Common myeloid progenitor, CD34-positive (primary cell): ENCODE data around the gene UBQLN4.

Experiments used
- CTCF ChIA-PET: fragments of 350-600 bp; sonication (Branson Sonifier 250); formaldehyde crosslinking; loops from one replicate; lab custom pipeline; 2021; ENCODE audit warnings: antibody characterized with exemption; lab: Charles Lee
- POLR2A ChIA-PET: fragments of 350-600 bp; sonication (Branson Sonifier 250); formaldehyde crosslinking; loops from one replicate; lab custom pipeline; 2021; ENCODE audit warnings: antibody characterized with exemption; lab: Charles Lee
- DNase-seq, 3 donors: peaks; one replicate each; pipeline versions ENCODE4 v3.0.0 to v3.0.0-alpha.2; 2013
- H3K27ac ChIP-seq, 2 experiments: 1 replicate in 1 of 2; 2 replicates in 1 of 2; pipeline ENCODE4 v1.7.0; 2013; ENCODE audit warnings: inconsistent platforms in 2 of 2, low read length in 2 of 2, mild to moderate bottlenecking in 2 of 2, low read depth in 1 of 2, moderate library complexity in 1 of 2; ENCODE audit not compliant: severe bottlenecking in 2 of 2, insufficient read depth in 1 of 2, poor library complexity in 1 of 2
- H3K27me3 ChIP-seq, 5 experiments: replicated peaks in 2 of 5; 1 replicate in 3 of 5; 2 replicates in 2 of 5; pipeline versions ENCODE4 v1.6.1 to v1.7.0; 2013; ENCODE audit warnings: low read length in 4 of 5, mild to moderate bottlenecking in 2 of 5, moderate library complexity in 2 of 5, inconsistent platforms in 1 of 5; ENCODE audit not compliant: insufficient read depth in 5 of 5, control insufficient read depth in 4 of 5
- H3K36me3 ChIP-seq, 4 experiments: 1 replicate in 2 of 4; 2 replicates in 2 of 4; pipeline versions ENCODE4 v1.6.1 to v1.7.0; 2013; ENCODE audit warnings: low read length in 3 of 4, control low read depth in 1 of 4, mild to moderate bottlenecking in 1 of 4; ENCODE audit not compliant: control insufficient read depth in 4 of 4, insufficient read depth in 4 of 4
- H3K4me1 ChIP-seq, 4 experiments: 1 replicate in 3 of 4; 2 replicates in 1 of 4; pipeline versions ENCODE4 v1.6.1 to v1.7.1; 2013; ENCODE audit warnings: low read length in 3 of 4, mild to moderate bottlenecking in 3 of 4, control low read depth in 1 of 4, inconsistent platforms in 1 of 4, moderate library complexity in 1 of 4; ENCODE audit not compliant: control insufficient read depth in 4 of 4, insufficient read depth in 4 of 4; ENCODE audit errors: control extremely low read depth in 1 of 4
- H3K4me3 ChIP-seq, 7 experiments: 1 replicate in 4 of 7; 2 replicates in 3 of 7; pipeline versions ENCODE4 v1.5.1 to v1.7.0; 2013; ENCODE audit warnings: mild to moderate bottlenecking in 7 of 7, low read length in 6 of 7, moderate library complexity in 6 of 7, inconsistent platforms in 2 of 7, low read depth in 2 of 7, control low read depth in 1 of 7; ENCODE audit not compliant: insufficient read depth in 4 of 7, control insufficient read depth in 1 of 7; ENCODE audit errors: extremely low read depth in 1 of 7
- H3K9me3 ChIP-seq, 5 experiments: 1 replicate in 4 of 5; 2 replicates in 1 of 5; pipeline versions ENCODE4 v1.6.1 to v1.7.1; 2013; ENCODE audit warnings: low read length in 4 of 5, mild to moderate bottlenecking in 2 of 5, inconsistent platforms in 1 of 5, low read depth in 1 of 5, moderate library complexity in 1 of 5; ENCODE audit not compliant: control insufficient read depth in 4 of 5, insufficient read depth in 2 of 5; ENCODE audit errors: control extremely low read depth in 1 of 5
- WGBS: methylation state at CpG from one replicate; pipeline ENCODE4 v1.1.5; 2013; ENCODE audit not compliant: insufficient coverage; 5-methylcytosine and 5-hydroxymethylcytosine counted together

The UBQLN4 gene

GRCh38 chr1:156065212-156065611 lies 11.6 kb upstream of the UBQLN4 start:
- ChIA-PET POLR2A (no interaction called here), CTCF (interaction anchor here (0.8 to 3.4 kb wide), 19 partner anchors 8 to 157 kb away, joined by 3 to 18 read pairs (median 4); no protein-coding TSS in a partner anchor)
- Histone ChIP-seq H3K4me1 (peaks cover 0 to 8% (median 4%) of the 10 kb centered on the region in 4 experiments), H3K4me3 (no peak overlapping the region), H3K27me3 (no peaks in the 10 kb centered on the region), H3K9me3 (no peaks in the 10 kb centered on the region), H3K27ac (no peak overlapping the region), H3K36me3 (no peaks in the 10 kb centered on the region)
- WGBS = 95% methylated on average over 2 of the region's 3 CpGs
- no peak for DNase-seq

- Histone ChIP-seq H3K27ac (no peak overlapping the region), H3K36me3 (no peaks in the 10 kb centered on the region), H3K9me3 (no peaks in the 10 kb centered on the region), H3K4me1 (peaks cover 0 to 2% (median under 1%) of the 10 kb centered on the region in 4 experiments), H3K4me3 (no peak overlapping the region), H3K27me3 (no peaks in the 10 kb centered on the region)
- DNase-seq = no peak
- WGBS = 100% methylated on average over 2 of the region's 2 CpGs
- ChIA-PET CTCF (interaction anchor here (0.7 to 3.4 kb wide), 12 partner anchors 8 to 257 kb away, joined by 3 to 15 read pairs (median 4); no protein-coding TSS in a partner anchor), POLR2A (no interaction called here)
Observed at GRCh38 chr1:156064615-156065014, 11.0 kb upstream of the UBQLN4 start.

GRCh38 chr1:156063997-156064285 lies 10.3 kb upstream of the UBQLN4 start:
- Histone ChIP-seq H3K4me3 (no peak overlapping the region), H3K27ac (no peak overlapping the region), H3K9me3 (no peaks in the 10 kb centered on the region), H3K4me1 (peaks cover 0 to 2% (median 0%) of the 10 kb centered on the region in 4 experiments), H3K27me3 (no peaks in the 10 kb centered on the region), H3K36me3 (no peaks in the 10 kb centered on the region)
- WGBS = no CpG with 5 or more reads among the region's 2 CpGs
- POLR2A ChIA-PET = interaction anchor here (0.7 kb wide), 1 partner anchor 12 kb away, joined by 3 read pairs; no protein-coding TSS in a partner anchor
- DNase-seq = no peak
- CTCF ChIA-PET = interaction anchor here (0.7 to 3.4 kb wide), 4 partner anchors 12 to 74 kb away, joined by 3 to 15 read pairs (median 4); no protein-coding TSS in a partner anchor

- Histone ChIP-seq H3K27me3 (no peaks in the 10 kb centered on the region), H3K36me3 (peaks cover 0 to 16% (median 4%) of the 10 kb centered on the region in 4 experiments), H3K4me3 (no peak overlapping the region), H3K9me3 (no peaks in the 10 kb centered on the region), H3K4me1 (peaks cover 0 to 5% (median 0%) of the 10 kb centered on the region in 4 experiments), H3K27ac (no peak overlapping the region)
- POLR2A ChIA-PET = no interaction called here
- CTCF ChIA-PET = interaction anchor here (1.5 to 1.8 kb wide), 2 partner anchors 8 to 37 kb away, joined by 5 to 6 read pairs; partner anchors contain the start of gene LAMTOR2
- 92% methylated on average over 1 of the region's 3 CpGs for WGBS
- no peak for DNase-seq
Observed at GRCh38 chr1:156062189-156062588, 8.6 kb upstream of the UBQLN4 start.

- Histone ChIP-seq H3K9me3 (no peaks in the 10 kb centered on the region), H3K36me3 (peaks cover 0 to 22% (median 7%) of the 10 kb centered on the region in 4 experiments), H3K4me3 (no peak within 1 kb of the TSS), H3K27ac (no peak within 1 kb of the TSS), H3K4me1 (peaks cover 0 to 7% (median 3%) of the 10 kb centered on the region in 4 experiments), H3K27me3 (no peaks in the 10 kb centered on the region)
- DNase-seq = no peak
- 97% methylated on average over 4 of the region's 11 CpGs for WGBS
- ChIA-PET CTCF (interaction anchor here (1.0 to 1.3 kb wide), 4 partner anchors 9 to 69 kb away, joined by 3 to 4 read pairs (median 3); no protein-coding TSS in a partner anchor), POLR2A (no interaction called here)
Observed at GRCh38 chr1:156060937-156061636, 7.5 kb upstream of the UBQLN4 start, which contains the start of gene RAB25. Gene RAB25, plus strand, starts transcription at chr1:156061160. Its CDS starts 241 bp downstream, at chr1:156061401.

- H3K4me3 ChIP-seq = peak overlapping the region in 3 of 7 experiments; percentile 4 to 88 (median 79)
- no CpG with 5 or more reads among the region's 1 CpG for WGBS
- peak in 1 of 3 donors; percentile 13 for DNase-seq
- H3K4me1 ChIP-seq = peaks cover 8 to 31% (median 22%) of the 10 kb centered on the region in 4 experiments
- no peak overlapping the region for H3K27ac ChIP-seq
- ChIA-PET POLR2A (no interaction called here), CTCF (interaction anchor here (1.1 to 3.0 kb wide), 2 partner anchors 10 to 31 kb away, joined by 5 to 15 read pairs; no protein-coding TSS in a partner anchor)
- H3K27me3 ChIP-seq = no peaks in the 10 kb centered on the region
- H3K36me3 ChIP-seq = peaks cover 0 to 23% (median 7%) of the 10 kb centered on the region in 4 experiments
- no peaks in the 10 kb centered on the region for H3K9me3 ChIP-seq
Observed at GRCh38 chr1:156056326-156056849, 2.8 kb upstream of the UBQLN4 start.
